HL-60 (cell line): Measurements from ENCODE around the gene APH1B.

ENCODE experiments used
- DNase-seq, 2 experiments: peaks; one replicate each; pipeline ENCODE4 v3.0.0-alpha.2; 2010 to 2020; ENCODE audit warnings: low read depth in 1 of 2, low spot score in 1 of 2
- H3K27ac ChIP-seq: fragments of 250-450 bp; sonication (Bioruptor Pico); replicated peaks from 2 replicates; pipeline ENCODE4 v1.5.1; 2020; ENCODE audit warnings: mild to moderate bottlenecking, moderate library complexity
- H3K27me3 ChIP-seq: fragments of 250-450 bp; sonication (Bioruptor Pico); 2 replicates; pipeline ENCODE4 v1.5.1; 2021; ENCODE audit warnings: mild to moderate bottlenecking, moderate library complexity; ENCODE audit not compliant: insufficient read depth, poor library complexity, severe bottlenecking
- H3K4me3 ChIP-seq: replicated peaks from 2 replicates; pipeline ENCODE4 v1.5.1; 2011; ENCODE audit warnings: mild to moderate bottlenecking, control low read depth, low read length; ENCODE audit not compliant: insufficient read depth
- CTCF ChIP-seq: IDR thresholded peaks from one replicate; pipeline ENCODE4 v1.5.1; 2011; ENCODE audit warnings: low read length, control low read depth, inconsistent platforms; ENCODE audit not compliant: insufficient read depth
- GABPA ChIP-seq: IDR thresholded peaks from 2 replicates; pipeline ENCODE4 v1.6.1; 2012; ENCODE audit warnings: low read depth
- POLR2AphosphoS5 ChIP-seq: IDR thresholded peaks from 2 replicates; pipeline ENCODE4 v1.6.1; 2012; ENCODE audit warnings: low read depth
- REST ChIP-seq: IDR thresholded peaks from 2 replicates; pipeline ENCODE4 v1.6.1; 2012; ENCODE audit warnings: low read depth; ENCODE audit not compliant: insufficient replicate concordance
- SPI1 ChIP-seq: IDR thresholded peaks from 2 replicates; pipeline ENCODE4 v1.6.1; 2012; ENCODE audit warnings: low read depth, mild to moderate bottlenecking, borderline replicate concordance

The APH1B gene

GRCh38 chr15:63332367-63333124, 55.1 kb downstream of the APH1B start:
- DNase-seq, result no peak
- H3K27ac ChIP-seq, result no peak overlapping the region
- TF ChIP-seq CTCF (no peak), POLR2AphosphoS5 (no peak), SPI1 (no peak), REST (no peak), GABPA (no peak)
- no peak overlapping the region for H3K4me3 ChIP-seq
- no peaks in the 10 kb centered on the region for H3K27me3 ChIP-seq

GRCh38 chr15:63334821-63335220, 57.4 kb downstream of the APH1B start:
- H3K27ac ChIP-seq, result no peak overlapping the region
- H3K4me3 ChIP-seq, result no peak overlapping the region
- no peaks in the 10 kb centered on the region for H3K27me3 ChIP-seq
- DNase-seq, result no peak
- TF ChIP-seq REST (no peak), POLR2AphosphoS5 (no peak), CTCF (no peak), GABPA (no peak), SPI1 (no peak)

GRCh38 chr15:63335543-63336240, 58.3 kb downstream of the APH1B start:
- no peak for TF ChIP-seq SPI1
- no peak for TF ChIP-seq CTCF
- H3K4me3 ChIP-seq, result no peak overlapping the region
- DNase-seq, result no peak
- H3K27me3 ChIP-seq, result no peaks in the 10 kb centered on the region
- no peak overlapping the region for H3K27ac ChIP-seq
